A673 (cell line): ENCODE data around the gene GARNL3.

ENCODE experiments used
- EZH2 ChIP-seq: fragments of 200-600 bp; sonication (generic); IDR thresholded peaks from 2 replicates; pipeline ENCODE4 v1.6.1; 2017; ENCODE audit warnings: borderline replicate concordance, low read depth, mild to moderate bottlenecking, mixed read lengths, antibody characterized with exemption, low read length; ENCODE audit not compliant: poor library complexity, severe bottlenecking
- TF ChIP-seq, protein P1 (sequence below): fragments of 300-800, 200-600 bp; sonication (generic); conservative IDR thresholded peaks from 2 replicates; pipeline ENCODE4 v1.5.1; 2017; ENCODE audit warnings: low read depth, mild to moderate bottlenecking, antibody characterized with exemption, low read length, moderate library complexity, mixed read lengths

DNA sequence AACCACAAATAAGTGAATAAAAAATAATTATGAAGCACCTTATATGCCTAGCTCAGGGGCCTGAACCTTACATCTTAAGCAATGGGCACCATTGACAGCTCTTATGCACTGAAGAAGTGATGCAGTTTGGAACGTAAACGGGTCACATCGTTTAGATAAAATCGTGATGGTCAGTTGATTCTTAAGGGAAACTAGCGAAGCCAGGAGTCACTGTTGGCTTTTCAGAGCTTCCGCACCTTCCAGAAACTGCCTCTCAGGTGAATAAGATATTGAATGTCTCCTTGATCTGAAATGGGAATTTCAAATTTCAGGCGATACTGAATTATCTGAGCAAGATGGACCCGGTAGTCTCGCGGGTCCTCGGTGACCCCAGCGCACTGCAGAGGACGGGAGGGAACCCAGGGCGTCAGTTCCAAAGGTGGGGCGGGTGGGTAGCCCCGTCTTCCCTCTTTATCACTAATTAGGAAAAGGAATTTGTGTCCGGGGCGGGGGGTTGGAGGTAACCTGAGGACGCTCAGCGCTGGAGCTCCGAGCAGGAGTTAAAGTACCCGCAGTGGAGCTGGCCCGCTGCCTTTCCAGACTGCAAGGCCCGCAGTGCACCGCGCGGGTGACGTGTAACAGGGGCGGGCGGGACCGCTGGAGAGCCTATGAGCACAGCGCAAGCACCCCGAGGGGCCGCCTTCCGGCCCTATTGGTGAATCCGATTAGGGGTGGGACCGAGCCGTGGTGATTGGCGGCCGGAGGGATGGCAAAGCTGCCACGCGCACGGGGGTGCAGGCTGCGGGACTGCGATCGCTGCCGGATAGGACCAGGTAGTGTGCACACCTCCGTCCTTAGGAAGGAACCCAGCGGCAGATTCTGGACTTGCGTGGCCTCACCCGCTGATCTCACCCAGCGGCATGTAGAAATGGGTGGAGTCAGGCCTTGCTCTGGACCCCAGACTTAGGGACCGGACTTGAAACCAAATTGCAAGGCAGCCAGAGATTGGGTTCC is 19.7 kb upstream of the GARNL3 start:
- TF ChIP-seq, protein P1, sequence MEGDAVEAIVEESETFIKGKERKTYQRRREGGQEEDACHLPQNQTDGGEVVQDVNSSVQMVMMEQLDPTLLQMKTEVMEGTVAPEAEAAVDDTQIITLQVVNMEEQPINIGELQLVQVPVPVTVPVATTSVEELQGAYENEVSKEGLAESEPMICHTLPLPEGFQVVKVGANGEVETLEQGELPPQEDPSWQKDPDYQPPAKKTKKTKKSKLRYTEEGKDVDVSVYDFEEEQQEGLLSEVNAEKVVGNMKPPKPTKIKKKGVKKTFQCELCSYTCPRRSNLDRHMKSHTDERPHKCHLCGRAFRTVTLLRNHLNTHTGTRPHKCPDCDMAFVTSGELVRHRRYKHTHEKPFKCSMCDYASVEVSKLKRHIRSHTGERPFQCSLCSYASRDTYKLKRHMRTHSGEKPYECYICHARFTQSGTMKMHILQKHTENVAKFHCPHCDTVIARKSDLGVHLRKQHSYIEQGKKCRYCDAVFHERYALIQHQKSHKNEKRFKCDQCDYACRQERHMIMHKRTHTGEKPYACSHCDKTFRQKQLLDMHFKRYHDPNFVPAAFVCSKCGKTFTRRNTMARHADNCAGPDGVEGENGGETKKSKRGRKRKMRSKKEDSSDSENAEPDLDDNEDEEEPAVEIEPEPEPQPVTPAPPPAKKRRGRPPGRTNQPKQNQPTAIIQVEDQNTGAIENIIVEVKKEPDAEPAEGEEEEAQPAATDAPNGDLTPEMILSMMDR = no peak
- no peak for TF ChIP-seq EZH2
